SU-DHL-6 (cell line): ENCODE measurements around the gene BDKRB2.

Source experiments
- H2AFZ ChIP-seq: fragments of 200-600 bp; sonication (generic); 2 replicates; pipeline ENCODE4 v1.6.1; 2014; ENCODE audit warnings: low read depth, mild to moderate bottlenecking, moderate library complexity, mixed read lengths, antibody characterized with exemption, low read length; ENCODE audit not compliant: severe bottlenecking
- H3F3A ChIP-seq: fragments of 200-600 bp; shearing (Covaris generic); 2 replicates; pipeline ENCODE4 v1.6.0; 2016; ENCODE audit warnings: antibody characterized with exemption, mild to moderate bottlenecking; ENCODE audit not compliant: insufficient read depth
- H3K27ac ChIP-seq: fragments of 200-600 bp; sonication (generic); 2 replicates; pipeline ENCODE4 v1.5.1; 2016; ENCODE audit warnings: low read depth, mild to moderate bottlenecking, low read length, moderate library complexity, mixed read lengths
- H3K27me3 ChIP-seq: fragments of 200-600 bp; sonication (generic), shearing (Covaris generic); 2 replicates; pipeline ENCODE4 v1.6.0; 2014; ENCODE audit warnings: mild to moderate bottlenecking, low read length
- H3K36me3 ChIP-seq: fragments of 200-600 bp; sonication (generic); 2 replicates; pipeline ENCODE4 v1.6.1; 2014; ENCODE audit warnings: mild to moderate bottlenecking, low read length, mixed read lengths
- H3K4me2 ChIP-seq: fragments of 300-600, 200-600 bp; shearing (Covaris generic), sonication (generic); 2 replicates; pipeline ENCODE4 v1.6.0; 2014; ENCODE audit warnings: low read length, low read depth, mild to moderate bottlenecking; ENCODE audit not compliant: poor library complexity, severe bottlenecking
- H3K4me3 ChIP-seq: fragments of 200-600 bp; sonication (generic); 2 replicates; pipeline ENCODE4 v1.5.1; 2014; ENCODE audit warnings: antibody characterized with exemption, low read length, mild to moderate bottlenecking, mixed read lengths; ENCODE audit not compliant: insufficient read depth, poor library complexity, severe bottlenecking
- H3K79me2 ChIP-seq: fragments of 200-600 bp; sonication (generic); 2 replicates; pipeline ENCODE4 v1.6.1; 2014; ENCODE audit warnings: mild to moderate bottlenecking, low read length, moderate library complexity; ENCODE audit not compliant: insufficient read depth
- H3K9ac ChIP-seq: fragments of 200-600 bp; sonication (generic); 2 replicates; pipeline ENCODE4 v1.7.0; 2014; ENCODE audit warnings: mild to moderate bottlenecking, low read length
- H3K9me2 ChIP-seq: fragments of 200-600 bp; sonication (generic); replicated peaks from 2 replicates; pipeline ENCODE4 v1.6.1; 2014; ENCODE audit warnings: low read length; ENCODE audit not compliant: insufficient read depth
- H3K9me3 ChIP-seq: fragments of 200-600 bp; sonication (generic); 2 replicates; pipeline ENCODE4 v1.6.1; 2014; ENCODE audit warnings: low read length, mixed read lengths; ENCODE audit not compliant: insufficient read depth
- H4K20me1 ChIP-seq: fragments of 200-600 bp; sonication (generic); 2 replicates; pipeline ENCODE4 v1.6.1; 2014; ENCODE audit warnings: low read depth, mild to moderate bottlenecking, antibody characterized with exemption, low read length, moderate library complexity, mixed read lengths
- CTCF ChIP-seq: fragments of 200-600 bp; sonication (generic); IDR thresholded peaks from one replicate; pipeline ENCODE4 v1.5.1; 2017; ENCODE audit warnings: antibody characterized with exemption, mild to moderate bottlenecking, low read length, moderate library complexity; ENCODE audit not compliant: insufficient read depth, poor library complexity, severe bottlenecking
- EZH2phosphoT487 ChIP-seq: fragments of 200-600 bp; sonication (generic), shearing (Covaris generic); conservative IDR thresholded peaks from 2 replicates; pipeline ENCODE4 v1.6.1; 2018; ENCODE audit warnings: mild to moderate bottlenecking, antibody characterized with exemption, low read length, moderate library complexity, mixed read lengths

The BDKRB2 gene

GRCh38 chr14:96204151-96205058 lies at the start of gene BDKRB2:
BDKRB2 (plus strand) TSS chr14:96204839; CDS start chr14:96237108, 32,269 bp downstream.
- H3K4me2 ChIP-seq = no peak within 1 kb of the TSS
- H4K20me1 ChIP-seq = no peaks in the 10 kb centered on the region
- H3F3A ChIP-seq = no peaks in the 10 kb centered on the region
- TF ChIP-seq CTCF (no peak), EZH2phosphoT487 (no peak)
- no peaks in the 10 kb centered on the region for H3K9me2 ChIP-seq
- no peaks in the 10 kb centered on the region for H3K27me3 ChIP-seq
- H3K9me3 ChIP-seq = no peaks in the 10 kb centered on the region
- no peaks in the 10 kb centered on the region for H3K79me2 ChIP-seq
- no peak within 1 kb of the TSS for H2AFZ ChIP-seq
- no peak within 1 kb of the TSS for H3K4me3 ChIP-seq
- H3K9ac ChIP-seq = no peak within 1 kb of the TSS
- no peaks in the 10 kb centered on the region for H3K36me3 ChIP-seq
- no peak within 1 kb of the TSS for H3K27ac ChIP-seq

- TF ChIP-seq CTCF (no peak), EZH2phosphoT487 (no peak)
- Histone ChIP-seq H3K79me2 (no peaks in the 10 kb centered on the region), H3K4me3 (no peak overlapping the region), H3K36me3 (no peaks in the 10 kb centered on the region), H3K27me3 (no peaks in the 10 kb centered on the region), H4K20me1 (no peaks in the 10 kb centered on the region), H3K9me3 (no peaks in the 10 kb centered on the region), H3K9ac (no peak overlapping the region), H3K27ac (no peak overlapping the region), H3F3A (no peaks in the 10 kb centered on the region), H3K9me2 (no peaks in the 10 kb centered on the region), H3K4me2 (no peak overlapping the region), H2AFZ (no peak overlapping the region)
Measured at GRCh38 chr14:96154900-96155299, 49.7 kb upstream of the BDKRB2 start.

GRCh38 chr14:96156804-96157760 lies 47.6 kb upstream of the BDKRB2 start:
- no peaks in the 10 kb centered on the region for H3K9me2 ChIP-seq
- TF ChIP-seq CTCF (no peak), EZH2phosphoT487 (no peak)
- H3K4me2 ChIP-seq = no peak overlapping the region
- H3K4me3 ChIP-seq = no peak overlapping the region
- no peaks in the 10 kb centered on the region for H3F3A ChIP-seq
- H3K9me3 ChIP-seq = no peaks in the 10 kb centered on the region
- H3K79me2 ChIP-seq = no peaks in the 10 kb centered on the region
- H3K27ac ChIP-seq = no peak overlapping the region
- no peak overlapping the region for H3K9ac ChIP-seq
- no peaks in the 10 kb centered on the region for H3K36me3 ChIP-seq
- no peaks in the 10 kb centered on the region for H3K27me3 ChIP-seq
- H2AFZ ChIP-seq = no peak overlapping the region
- no peaks in the 10 kb centered on the region for H4K20me1 ChIP-seq
